ENCODE results near the gene C19orf53. TPM values are rescaled to one million over a fixed set of nuclear protein-coding genes. Genes with fewer than 3 reads are reported as not detected.

The C19orf53 gene
- polyA plus RNA-seq, 1 donor (not counting 4 experiments of a cell fraction or from before 2014, with no cell fraction given), result 143 TPM

DNA sequence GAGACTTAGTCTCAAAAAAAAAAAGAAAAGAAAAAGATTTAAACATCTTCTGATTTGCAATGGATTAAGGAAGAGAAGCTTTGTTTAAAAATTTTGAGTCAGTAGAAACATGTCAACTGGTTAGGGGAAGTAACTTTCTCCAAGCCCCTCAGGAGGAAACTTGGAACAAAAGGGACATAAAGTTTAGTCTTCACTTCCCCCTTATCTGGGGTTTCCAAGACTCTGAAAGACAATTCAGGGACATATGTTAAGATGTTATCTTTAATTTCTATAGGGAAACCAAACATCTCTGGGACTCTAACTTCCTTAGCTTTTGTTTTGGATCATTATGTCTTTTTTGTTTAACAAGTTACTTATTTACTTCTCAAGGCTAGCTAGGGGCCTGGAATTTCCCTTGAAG is 30.1 kb upstream of the C19orf53 start:
- no peak for TF ChIP-seq EZH2 (IDR thresholded peaks at IDR 0.05; ENCODE audit: low read length)
- TF ChIP-seq, protein P1, sequence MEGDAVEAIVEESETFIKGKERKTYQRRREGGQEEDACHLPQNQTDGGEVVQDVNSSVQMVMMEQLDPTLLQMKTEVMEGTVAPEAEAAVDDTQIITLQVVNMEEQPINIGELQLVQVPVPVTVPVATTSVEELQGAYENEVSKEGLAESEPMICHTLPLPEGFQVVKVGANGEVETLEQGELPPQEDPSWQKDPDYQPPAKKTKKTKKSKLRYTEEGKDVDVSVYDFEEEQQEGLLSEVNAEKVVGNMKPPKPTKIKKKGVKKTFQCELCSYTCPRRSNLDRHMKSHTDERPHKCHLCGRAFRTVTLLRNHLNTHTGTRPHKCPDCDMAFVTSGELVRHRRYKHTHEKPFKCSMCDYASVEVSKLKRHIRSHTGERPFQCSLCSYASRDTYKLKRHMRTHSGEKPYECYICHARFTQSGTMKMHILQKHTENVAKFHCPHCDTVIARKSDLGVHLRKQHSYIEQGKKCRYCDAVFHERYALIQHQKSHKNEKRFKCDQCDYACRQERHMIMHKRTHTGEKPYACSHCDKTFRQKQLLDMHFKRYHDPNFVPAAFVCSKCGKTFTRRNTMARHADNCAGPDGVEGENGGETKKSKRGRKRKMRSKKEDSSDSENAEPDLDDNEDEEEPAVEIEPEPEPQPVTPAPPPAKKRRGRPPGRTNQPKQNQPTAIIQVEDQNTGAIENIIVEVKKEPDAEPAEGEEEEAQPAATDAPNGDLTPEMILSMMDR (optimal IDR thresholded peaks at IDR 0.05 in 1 of 3, IDR thresholded peaks at IDR 0.05 in 1 of 3, conservative IDR thresholded peaks at IDR 0.05 in 1 of 3; ENCODE audit: extremely low read depth in 1 of 3, insufficient read depth in 2 of 3, low read length in 3 of 3), result no peak
- Histone ChIP-seq H3K9me1 (ENCODE audit: control insufficient read depth, extremely low read depth, insufficient read depth, low read length) (no peaks in the 10 kb centered on the region), H3K9ac (ENCODE audit: control insufficient read depth, extremely low read depth, insufficient read depth, low read length) (no peak overlapping the region), H3K27ac (ENCODE audit: control insufficient read depth, insufficient read depth, low read length) (no peak overlapping the region), H3K79me2 (ENCODE audit: control insufficient read depth, insufficient read depth, low read length) (peaks cover 7% of the 10 kb centered on the region), H2AFZ (ENCODE audit: control insufficient read depth, low read length) (no peak overlapping the region), H3K4me3 (ENCODE audit: control insufficient read depth in 2 of 3, extremely low read depth in 1 of 3, insufficient read depth in 2 of 3, low read depth in 1 of 3, low read length in 3 of 3) (no peak overlapping the region), H3K4me2 (ENCODE audit: control insufficient read depth, extremely low read depth, insufficient read depth, low read depth, low read length) (no peak overlapping the region), H4K20me1 (ENCODE audit: control insufficient read depth, extremely low read depth, insufficient read depth, low read length) (no peaks in the 10 kb centered on the region), H3K27me3 (ENCODE audit: control insufficient read depth, extremely low read depth, insufficient read depth, low read length) (no peaks in the 10 kb centered on the region), H3K4me1 (ENCODE audit: control insufficient read depth, extremely low read depth, insufficient read depth, low read length) (peaks cover 4% of the 10 kb centered on the region), H3K36me3 (ENCODE audit: control insufficient read depth in 2 of 2, extremely low read depth in 1 of 2, insufficient read depth in 2 of 2, low read length in 2 of 2) (no peaks in the 10 kb centered on the region), H3K9me3 (ENCODE audit: control insufficient read depth, low read depth, low read length) (no peaks in the 10 kb centered on the region)
- dilution Hi-C loops (cut with MboI; ENCODE audit: extremely low pct_ligation_motif_present, low sequenced_read_pairs), result no loop called here
- no peak for FAIRE-seq
- no peak for DNase-seq (ENCODE audit: low read depth, low spot score)

DNA sequence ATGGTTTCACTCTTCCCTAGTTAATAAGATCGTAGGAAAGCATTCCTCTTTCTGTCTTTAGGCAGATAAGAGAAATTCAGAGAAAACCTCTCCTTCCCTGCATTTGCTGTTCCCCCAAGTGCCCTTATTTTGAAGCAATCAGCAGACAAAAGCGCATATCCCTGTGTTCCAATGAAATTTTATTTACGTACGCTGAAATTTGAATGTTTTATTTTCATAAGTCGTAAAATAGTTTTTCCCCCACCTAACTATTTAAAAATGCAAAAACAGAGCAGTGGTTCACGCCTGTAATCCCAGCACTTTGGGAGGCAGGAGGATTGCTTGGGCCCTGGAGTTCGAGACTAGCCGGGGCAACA is 27.2 kb upstream of the C19orf53 start:
- peaks cover 3 to 4% of the 10 kb centered on the region in 2 experiments for H3K36me3 ChIP-seq (ENCODE audit: control insufficient read depth in 2 of 2, extremely low read depth in 1 of 2, insufficient read depth in 2 of 2, low read length in 2 of 2)
- no peaks in the 10 kb centered on the region for H4K20me1 ChIP-seq (ENCODE audit: control insufficient read depth, extremely low read depth, insufficient read depth, low read length)
- no peak for DNase-seq (ENCODE audit: low read depth, low spot score)
- H3K79me2 ChIP-seq (ENCODE audit: control insufficient read depth, insufficient read depth, low read length), result peaks cover 9% of the 10 kb centered on the region
- no peaks in the 10 kb centered on the region for H3K27me3 ChIP-seq (ENCODE audit: control insufficient read depth, extremely low read depth, insufficient read depth, low read length)
- no peak overlapping the region for H3K27ac ChIP-seq (ENCODE audit: control insufficient read depth, insufficient read depth, low read length)
- no peaks in the 10 kb centered on the region for H3K9me1 ChIP-seq (ENCODE audit: control insufficient read depth, extremely low read depth, insufficient read depth, low read length)
- H3K4me1 ChIP-seq (ENCODE audit: control insufficient read depth, extremely low read depth, insufficient read depth, low read length), result peaks cover 4% of the 10 kb centered on the region
- dilution Hi-C loops (cut with MboI; ENCODE audit: extremely low pct_ligation_motif_present, low sequenced_read_pairs), result no loop called here
- TF ChIP-seq EZH2 (IDR thresholded peaks at IDR 0.05; ENCODE audit: low read length), result no peak
- TF ChIP-seq, protein P1 (optimal IDR thresholded peaks at IDR 0.05 in 1 of 3, IDR thresholded peaks at IDR 0.05 in 1 of 3, conservative IDR thresholded peaks at IDR 0.05 in 1 of 3; ENCODE audit: extremely low read depth in 1 of 3, insufficient read depth in 2 of 3, low read length in 3 of 3), result no peak
- H3K4me2 ChIP-seq (ENCODE audit: control insufficient read depth, extremely low read depth, insufficient read depth, low read depth, low read length), result peak overlapping the region; percentile 17
- peak overlapping the region; percentile 32 to 92 (median 44) for H3K4me3 ChIP-seq (ENCODE audit: control insufficient read depth in 2 of 3, extremely low read depth in 1 of 3, insufficient read depth in 2 of 3, low read depth in 1 of 3, low read length in 3 of 3)
- no peak overlapping the region for H2AFZ ChIP-seq (ENCODE audit: control insufficient read depth, low read length)
- no peaks in the 10 kb centered on the region for H3K9me3 ChIP-seq (ENCODE audit: control insufficient read depth, low read depth, low read length)
- FAIRE-seq, result no peak
- H3K9ac ChIP-seq (ENCODE audit: control insufficient read depth, extremely low read depth, insufficient read depth, low read length), result no peak overlapping the region
